IPS-NIHi7 (cell line): ENCODE data around the gene BTBD3.

Experiments used
- DNase-seq: peaks from one replicate; pipeline ENCODE4 v3.0.0; 2012; ENCODE audit warnings: mixed read lengths; ENCODE audit errors: extremely low spot score

The BTBD3 gene

DNA sequence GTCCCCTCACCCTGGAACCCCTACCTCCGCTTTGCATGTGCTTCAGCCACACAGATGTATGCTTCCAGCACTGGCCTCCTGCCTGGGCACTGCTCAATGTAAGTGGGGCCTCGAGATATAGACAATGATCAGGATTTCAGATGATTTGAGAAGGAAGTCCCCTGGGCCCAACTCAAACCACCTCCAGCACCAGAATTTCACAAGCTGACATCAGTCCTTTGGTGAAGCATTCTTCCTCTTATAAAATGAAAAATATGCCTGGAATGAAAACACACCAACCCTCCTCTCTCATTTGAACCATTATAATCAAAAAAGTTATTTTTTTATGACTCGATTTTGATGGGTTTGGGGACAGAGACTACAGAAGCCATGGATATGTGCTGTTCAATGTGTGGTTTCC lies 48.5 kb downstream of the BTBD3 start:
- no peak for DNase-seq

DNA sequence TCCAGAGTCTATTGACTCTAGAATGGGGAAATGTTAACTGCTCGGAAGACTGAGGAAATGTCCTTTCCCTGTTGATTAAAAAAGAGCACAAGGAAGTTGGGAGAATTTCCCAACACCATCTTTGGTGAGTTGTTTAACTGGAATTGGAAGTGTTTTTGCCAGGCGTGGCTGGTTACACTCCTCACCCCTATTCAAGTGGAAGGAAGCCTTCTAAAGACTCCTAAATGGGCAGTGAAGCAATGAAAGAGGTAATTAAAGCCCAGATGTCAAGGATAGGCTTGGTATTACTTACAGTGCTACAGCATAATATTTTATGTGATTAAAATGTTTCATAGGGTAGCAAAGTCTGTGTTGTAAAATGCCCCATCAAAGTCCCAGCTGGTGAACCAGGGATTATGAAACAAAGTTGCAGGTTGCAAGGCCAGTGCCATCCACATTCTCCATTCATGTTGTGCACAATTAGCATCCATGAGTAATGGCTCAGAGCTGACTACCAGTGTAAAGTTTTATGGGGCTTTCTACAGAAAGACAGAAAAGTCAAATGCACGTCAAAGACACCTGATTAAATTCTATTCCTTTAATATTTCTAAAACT lies 52.6 kb downstream of the BTBD3 start:
- DNase-seq, result no peak

DNA sequence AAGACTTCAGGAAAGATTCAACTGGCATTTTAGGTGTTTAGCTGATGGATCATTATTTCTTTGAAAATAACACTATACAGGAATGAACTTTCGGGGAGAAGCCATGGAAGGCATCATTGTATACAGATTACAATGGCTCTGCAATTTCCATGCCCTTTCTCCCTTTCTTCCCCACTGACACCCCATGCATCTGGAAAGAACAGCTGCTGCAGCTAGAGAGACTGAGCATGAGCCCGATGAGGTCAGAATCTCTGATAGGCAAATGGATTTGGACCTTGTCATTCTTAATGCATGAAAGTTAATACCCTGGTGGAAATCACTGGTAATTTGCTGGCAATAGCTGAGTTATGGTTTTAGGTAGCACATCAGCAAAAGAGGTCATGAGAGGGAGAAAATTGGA lies 54.8 kb downstream of the BTBD3 start:
- no peak for DNase-seq
